CD4-positive, alpha-beta T cell (primary cell): ENCODE results near the gene SMYD4. TPM values are rescaled to one million over a fixed set of nuclear protein-coding genes. Genes with fewer than 3 reads are reported as not detected.

Experiments used
- ATAC-seq: fragments of 200-7000 bp; cut with Tn5 transposase; one replicate; pipeline ENCODE4 v1.10.0; 2022; ENCODE audit warnings: mild to moderate bottlenecking; ENCODE audit not compliant: poor library complexity
- CTCF ChIA-PET: fragments of 350-600 bp; sonication (Branson Sonifier 250); formaldehyde crosslinking; loops from one replicate; lab custom pipeline; 2021; ENCODE audit warnings: antibody characterized with exemption, inconsistent platforms; lab: Charles Lee
- POLR2A ChIA-PET: fragments of 350-600 bp; sonication (Branson Sonifier 250); formaldehyde crosslinking; loops from one replicate; lab custom pipeline; 2021; ENCODE audit warnings: antibody characterized with exemption, inconsistent platforms; lab: Charles Lee
- DNase-seq, 14 experiments: peaks; one replicate each; pipeline ENCODE4 v3.0.0-alpha.2; 2013 to 2020; ENCODE audit warnings: mixed read lengths in 2 of 14
- H3K27ac ChIP-seq, 2 donors: one replicate each; pipeline versions ENCODE4 v1.5.1 to v1.7.0; 2013; ENCODE audit warnings: low read length in 2 of 2, low read depth in 1 of 2, mild to moderate bottlenecking in 1 of 2
- H3K27me3 ChIP-seq, 2 experiments: 1 replicate in 1 of 2; 2 replicates in 1 of 2; pipeline versions ENCODE4 v1.6.1 to v1.7.0; 2013; ENCODE audit warnings: low read length in 2 of 2, control low read depth in 1 of 2, mild to moderate bottlenecking in 1 of 2, moderate library complexity in 1 of 2; ENCODE audit not compliant: insufficient read depth in 2 of 2, control insufficient read depth in 1 of 2
- H3K36me3 ChIP-seq: one replicate; pipeline ENCODE4 v1.6.1; 2013; ENCODE audit warnings: low read length, control low read depth; ENCODE audit not compliant: insufficient read depth
- H3K4me1 ChIP-seq: one replicate; pipeline ENCODE4 v1.6.1; 2013; ENCODE audit warnings: low read length, control low read depth; ENCODE audit not compliant: insufficient read depth
- H3K4me3 ChIP-seq: one replicate; pipeline ENCODE4 v1.5.1; 2013; ENCODE audit warnings: mild to moderate bottlenecking, low read length, moderate library complexity
- H3K9me3 ChIP-seq, 2 experiments: 1 replicate in 1 of 2; 2 replicates in 1 of 2; pipeline versions ENCODE4 v1.6.1 to v1.7.0; 2013; ENCODE audit warnings: low read length in 2 of 2, mild to moderate bottlenecking in 2 of 2, control low read depth in 1 of 2, moderate library complexity in 1 of 2; ENCODE audit not compliant: control insufficient read depth in 1 of 2, insufficient read depth in 1 of 2
- H3K27ac Mint-ChIP-seq: one replicate; pipeline ENCODE4 v1.8.0; 2020; ENCODE audit warnings: mixed read lengths
- H3K27me3 Mint-ChIP-seq: one replicate; pipeline ENCODE4 v1.8.0; 2021; ENCODE audit warnings: mixed read lengths
- H3K36me3 Mint-ChIP-seq: one replicate; pipeline ENCODE4 v1.8.0; 2021; ENCODE audit warnings: low read depth, mixed read lengths
- H3K4me1 Mint-ChIP-seq: one replicate; pipeline ENCODE4 v1.8.0; 2021; ENCODE audit warnings: low read depth, mixed read lengths
- H3K4me3 Mint-ChIP-seq: one replicate; pipeline ENCODE4 v1.8.0; 2020; ENCODE audit warnings: mild to moderate bottlenecking, mixed read lengths
- H3K9me3 Mint-ChIP-seq: one replicate; pipeline ENCODE4 v1.8.0; 2020; ENCODE audit warnings: mixed read lengths
- CTCF ChIP-seq: fragments of 200-600 bp; IDR thresholded peaks from one replicate; pipeline ENCODE4 v1.8.0; 2022; ENCODE audit warnings: antibody characterized with exemption, mild to moderate bottlenecking
- intact Hi-C, 2 experiments: fragments of 100-400 bp; cut with DNase I in 1 of 2; cut with micrococcal nuclease in 1 of 2; formaldehyde crosslinking; loops; one replicate each; pipeline versions ENCODE4 v1.15.1 to v1.9.0; 2023 to 2025; cut with DNase I, micrococcal nuclease
- polyA plus RNA-seq, 2 donors: library from polyadenylated mRNA; unstranded; fragments of 120-200 nt; gene quantifications; one replicate each; pipeline ENCODE4 v1.2.1, GENCODE V29; 2013
- total RNA-seq, 174 experiments: library from RNA in 2 of 174; stranded (reverse) in 2 of 174; gene quantifications; one replicate each; pipeline ENCODE4 v1.2.3 and lab custom pipeline; 2021 to 2026

SMYD4 gene
- total RNA-seq (10 to 100 TPM in 1 of 2 experiments, 1 to 10 TPM in 1; 9.3 to 10.6 TPM), total RNA-seq (lab: John Stamatoyannopoulos, UW) (7.6 to 58.8 (median 35.7) reads per million in 172 experiments)
- 11.4 TPM for polyA plus RNA-seq (2013, experiment 1 of 2)
- polyA plus RNA-seq (2013, experiment 2 of 2): 14.8 TPM

- Mint-ChIP-seq H3K9me3 (no peaks in the 10 kb centered on the region), H3K36me3 (peaks cover 68% of the 10 kb centered on the region), H3K4me1 (peaks cover 66% of the 10 kb centered on the region), H3K4me3 (peak within 1 kb of the TSS; percentile 99), H3K27ac (peak within 1 kb of the TSS; percentile 90), H3K27me3 (no peaks in the 10 kb centered on the region)
- DNase-seq: peak; percentile 71 to 95 (median 84)
- Histone ChIP-seq H3K4me3 (peak within 1 kb of the TSS; percentile 87), H3K4me1 (peaks cover 51% of the 10 kb centered on the region), H3K27ac (peak within 1 kb of the TSS; percentile 61 to 81), H3K9me3 (no peaks in the 10 kb centered on the region), H3K36me3 (peaks cover 20% of the 10 kb centered on the region), H3K27me3 (no peaks in the 10 kb centered on the region)
- no peak for TF ChIP-seq CTCF
- CTCF ChIA-PET: interaction anchor here (0.8 to 1.4 kb wide), 3 partner anchors 36 to 181 kb away, joined by 3 to 7 read pairs (median 7); partner anchors contain the start of gene RILP
- POLR2A ChIA-PET: interaction anchor here (0.6 to 2.9 kb wide), 16 partner anchors 10 to 474 kb away, joined by 3 to 21 read pairs (median 6); partner anchors contain the start of genes RILP, RTN4RL1, SMG6 and SRR
- ATAC-seq: peak; percentile 98
- intact Hi-C loops: loop anchor here (1.0 to 5.0 kb wide), 7 partner anchors 43 to 473 kb away; partner anchors contain the start of genes OVCA2 (in 1 of the 2), SERPINF1 (in 1 of the 2), SMG6 (in 1 of the 2) and SRR (in 1 of the 2)
Observed at GRCh38 chr17:1829592-1830257, at the start of gene SMYD4, which contains the start of gene RPA1. Gene SMYD4, minus strand, starts transcription at chr17:1829902. Its CDS starts 1,908 bp downstream, at chr17:1827994. Gene RPA1, plus strand, starts transcription at chr17:1830005. Its CDS starts 89 bp downstream, at chr17:1830094.

- H3K36me3 ChIP-seq: peaks cover 75% of the 10 kb centered on the region
- peaks cover 85% of the 10 kb centered on the region for H3K36me3 Mint-ChIP-seq
Observed at GRCh38 chr17:1878419-1879121, 48.9 kb upstream of the SMYD4 start.

More at GRCh38 chr17:1878419-1879121, 48.9 kb upstream of the SMYD4 start:
- intact Hi-C loops: no loop called here
- no peak for TF ChIP-seq CTCF
- Mint-ChIP-seq H3K27ac (no peak overlapping the region), H3K4me1 (peaks cover 2% of the 10 kb centered on the region), H3K27me3 (no peaks in the 10 kb centered on the region), H3K4me3 (no peak overlapping the region), H3K9me3 (no peaks in the 10 kb centered on the region)
- CTCF ChIA-PET: no interaction called here
- ATAC-seq (no peak), DNase-seq (peak in 2 of 14 experiments; percentile 19 to 32)
- Histone ChIP-seq H3K27me3 (no peaks in the 10 kb centered on the region), H3K27ac (no peak overlapping the region), H3K4me3 (no peak overlapping the region), H3K4me1 (peaks cover 9% of the 10 kb centered on the region), H3K9me3 (no peaks in the 10 kb centered on the region)
- POLR2A ChIA-PET: no interaction called here
